Endometrial microvascular endothelial cells (primary cell): Measurements from ENCODE around the gene C1orf50. TPM values are rescaled to one million over a fixed set of nuclear protein-coding genes. Genes with fewer than 3 reads are reported as not detected.

Experiments used
- in situ Hi-C: cut with HindIII; loops from 2 replicates; pipeline ENCODE4 v1.10.0; 2017; ENCODE audit warnings: low sequenced_read_pairs, low pct_unique_long_range_greater_than_20kb; ENCODE audit errors: inconsistent ontology term
- total RNA-seq: library from RNA; depleted of rRNA; stranded (reverse); fragments of >200 nt; gene quantifications from one replicate; pipeline ENCODE4 v1.2.3, GENCODE V29; 2015; ENCODE audit errors: inconsistent ontology term

The C1orf50 gene
- total RNA-seq, 1 donor from 2014 or later = 10.1 TPM

DNA sequence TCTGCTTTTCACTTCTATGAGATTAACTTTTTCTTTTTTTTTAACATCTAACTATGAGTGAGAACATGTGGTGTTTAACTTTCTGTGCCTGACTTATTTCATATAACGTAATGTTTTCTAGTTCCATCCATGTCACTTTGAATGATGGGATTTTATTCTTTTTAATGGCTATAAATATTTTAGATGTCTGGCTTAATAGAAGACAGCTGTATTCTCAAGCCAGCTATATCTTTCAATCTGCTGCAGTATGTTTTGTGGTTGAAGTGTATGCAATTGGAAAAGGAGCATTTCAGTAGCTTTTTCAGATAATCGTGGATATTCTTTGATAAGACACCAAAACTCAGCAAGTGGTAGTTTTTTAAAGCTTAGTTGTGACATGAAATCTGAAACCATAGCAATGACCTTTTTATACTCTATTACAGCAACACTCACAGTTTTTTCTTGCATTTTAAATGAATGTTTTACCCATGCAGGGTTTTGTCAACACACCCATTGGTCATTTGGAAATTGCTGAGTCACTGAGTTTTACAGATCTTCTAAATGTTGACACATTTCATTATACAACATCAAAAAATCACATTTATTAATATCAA, 55.8 kb downstream of the C1orf50 start:
- in situ Hi-C loops = no loop called here

DNA sequence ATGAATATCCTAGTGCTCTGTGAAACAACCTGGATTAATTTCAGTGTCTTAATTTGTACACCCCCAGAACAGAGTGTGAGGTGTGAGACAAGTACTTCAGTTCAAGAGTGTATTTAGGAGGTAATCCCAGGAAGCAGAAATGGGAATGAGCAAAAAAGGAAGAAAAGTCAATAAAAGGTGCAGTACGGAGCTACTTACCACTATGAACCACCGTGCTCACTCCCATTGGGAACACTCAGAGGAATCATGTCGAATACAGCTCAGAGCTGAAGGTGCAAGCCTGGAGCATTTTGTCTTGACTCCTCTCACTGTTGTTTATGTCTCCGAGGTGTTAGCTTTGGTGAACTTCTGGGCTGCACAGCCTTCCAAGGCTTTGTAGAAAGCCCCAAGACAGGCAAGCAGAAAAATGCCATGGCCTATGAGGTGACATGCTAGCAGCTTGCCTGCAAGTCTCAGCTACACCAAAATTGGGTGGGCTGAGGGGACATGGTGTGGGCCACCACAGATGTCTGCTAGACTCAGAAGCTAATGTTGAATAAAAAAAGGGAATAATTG, 57.5 kb downstream of the C1orf50 start:
- in situ Hi-C loops = no loop called here

DNA sequence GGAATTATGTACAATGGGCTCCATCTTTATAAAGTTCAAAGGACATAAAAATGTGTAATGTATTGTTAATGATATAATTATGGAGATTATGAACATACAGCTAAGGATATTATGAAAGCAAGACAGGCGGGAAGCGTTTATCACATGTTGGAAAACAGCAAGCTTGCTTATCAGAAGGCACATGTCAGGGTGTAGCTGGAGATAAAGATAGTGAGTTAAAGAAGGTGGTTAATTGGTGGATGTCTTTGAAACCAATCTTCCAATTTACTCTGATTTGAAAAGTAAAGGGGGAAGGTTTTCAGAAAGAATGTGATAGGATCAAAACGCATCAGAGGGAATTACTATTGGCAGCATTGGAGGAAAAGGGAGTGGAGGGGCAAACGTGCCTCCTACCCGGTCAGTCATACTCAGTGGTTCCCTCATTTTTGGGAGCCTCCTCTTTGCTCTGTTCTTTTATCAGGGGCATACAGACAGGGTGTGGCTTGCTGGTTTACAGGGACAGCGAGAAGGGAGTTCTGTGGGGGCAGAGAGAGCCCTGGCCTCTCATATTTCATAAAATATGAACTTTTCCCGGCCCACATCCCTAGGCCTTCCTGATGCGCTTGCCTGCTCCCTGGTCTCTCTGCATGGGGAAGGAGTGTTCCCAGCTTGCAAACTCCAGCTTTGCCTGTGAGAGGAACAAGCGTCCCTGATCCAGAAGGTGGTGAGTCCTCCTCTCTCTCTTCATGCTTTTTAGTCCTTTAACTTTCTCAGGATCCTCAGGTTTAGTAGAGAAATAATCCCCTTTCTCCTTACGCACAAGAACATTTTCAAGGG, 58.2 kb downstream of the C1orf50 start:
- in situ Hi-C loops = no loop called here

Other genes starting within 250 kb of the C1orf50 start
- 73.4 TPM for gene PPIH, start 108.8 kb upstream of the C1orf50 start, total RNA-seq
- gene YBX1, start 84.8 kb upstream of the C1orf50 start, total RNA-seq = 532 TPM
- not detected for gene CLDN19, start 27.0 kb upstream of the C1orf50 start, total RNA-seq
- gene P3H1, start 221 bp upstream of the C1orf50 start, total RNA-seq = 111 TPM
- not detected for gene TMEM269, start 17.7 kb downstream of the C1orf50 start, total RNA-seq
- 9.7 TPM for gene ERMAP, start 49.9 kb downstream of the C1orf50 start, total RNA-seq
- 13.8 TPM for gene SVBP, start 50.1 kb downstream of the C1orf50 start, total RNA-seq
- 4.9 TPM for gene ZNF691, start 79.4 kb downstream of the C1orf50 start, total RNA-seq
- 39.0 TPM for gene SLC2A1, start 191.6 kb downstream of the C1orf50 start, total RNA-seq